Ishikawa (cell line): Measurements from ENCODE around the gene LPP.

Source experiments
- CEBPB ChIP-seq: IDR thresholded peaks from 2 replicates; pipeline ENCODE4 v1.6.1; 2012
- CREB1 ChIP-seq: IDR thresholded peaks from 2 replicates; pipeline ENCODE4 v1.6.1; 2012; ENCODE audit warnings: low read depth
- EGR1 ChIP-seq: IDR thresholded peaks from 2 replicates; pipeline ENCODE4 v1.6.1; 2012
- EP300 ChIP-seq: IDR thresholded peaks from 2 replicates; pipeline ENCODE4 v1.6.1; 2012; ENCODE audit warnings: borderline replicate concordance
- FOXM1 ChIP-seq: IDR thresholded peaks from 2 replicates; pipeline ENCODE4 v1.6.1; 2012; ENCODE audit warnings: low read depth, borderline replicate concordance
- NFIC ChIP-seq: IDR thresholded peaks from 2 replicates; pipeline ENCODE4 v1.6.1; 2012
- RAD21 ChIP-seq: IDR thresholded peaks from 2 replicates; pipeline ENCODE4 v1.6.1; 2012; ENCODE audit warnings: low read depth
- TAF1 ChIP-seq: IDR thresholded peaks from 2 replicates; pipeline ENCODE4 v1.6.1; 2012; ENCODE audit warnings: low read depth, mild to moderate bottlenecking
- TCF12 ChIP-seq: IDR thresholded peaks from 2 replicates; pipeline ENCODE4 v1.6.1; 2012; ENCODE audit warnings: low read depth
- TEAD4 ChIP-seq: IDR thresholded peaks from 2 replicates; pipeline ENCODE4 v1.6.1; 2012
- USF1 ChIP-seq: IDR thresholded peaks from 2 replicates; pipeline ENCODE4 v1.6.1; 2012
- YY1 ChIP-seq: IDR thresholded peaks from 2 replicates; pipeline ENCODE4 v1.6.1; 2012; ENCODE audit warnings: low read depth
- ZBTB7A ChIP-seq: IDR thresholded peaks from 2 replicates; pipeline ENCODE4 v1.6.1; 2012; ENCODE audit warnings: low read depth
- TF ChIP-seq, protein P1 (sequence below): IDR thresholded peaks from 2 replicates; pipeline ENCODE4 v1.6.1; 2012; ENCODE audit warnings: low read depth, mild to moderate bottlenecking
- TF ChIP-seq, protein P2 (sequence below): IDR thresholded peaks from 2 replicates; pipeline ENCODE4 v1.6.1; 2012

The LPP gene

DNA sequence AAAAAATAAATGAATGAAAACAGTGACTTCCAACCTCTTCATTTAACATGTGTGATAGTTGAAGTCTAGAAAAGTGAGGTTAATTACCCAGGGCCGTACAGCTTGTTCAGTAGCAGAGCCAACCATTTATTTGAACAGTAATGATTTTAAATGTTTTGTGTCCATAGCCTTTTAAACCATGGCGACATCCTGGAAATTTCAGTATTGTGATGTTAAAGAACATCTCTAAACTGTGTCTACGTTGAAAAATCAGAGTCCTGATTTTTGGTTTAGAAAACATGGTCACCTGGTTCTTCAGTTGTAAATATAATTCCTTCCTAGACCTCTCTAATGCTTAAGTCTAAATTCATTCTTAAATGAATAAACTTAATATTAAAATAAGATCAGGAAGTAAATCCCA lies 14.2 kb downstream of the LPP start:
- TF ChIP-seq NFIC (no peak), TCF12 (no peak), ZBTB7A (no peak), USF1 (no peak), EGR1 (no peak), RAD21 (no peak), FOXM1 (no peak), EP300 (no peak), TEAD4 (no peak), YY1 (no peak), CEBPB (no peak), TAF1 (no peak), CREB1 (no peak)
- TF ChIP-seq, protein P1, sequence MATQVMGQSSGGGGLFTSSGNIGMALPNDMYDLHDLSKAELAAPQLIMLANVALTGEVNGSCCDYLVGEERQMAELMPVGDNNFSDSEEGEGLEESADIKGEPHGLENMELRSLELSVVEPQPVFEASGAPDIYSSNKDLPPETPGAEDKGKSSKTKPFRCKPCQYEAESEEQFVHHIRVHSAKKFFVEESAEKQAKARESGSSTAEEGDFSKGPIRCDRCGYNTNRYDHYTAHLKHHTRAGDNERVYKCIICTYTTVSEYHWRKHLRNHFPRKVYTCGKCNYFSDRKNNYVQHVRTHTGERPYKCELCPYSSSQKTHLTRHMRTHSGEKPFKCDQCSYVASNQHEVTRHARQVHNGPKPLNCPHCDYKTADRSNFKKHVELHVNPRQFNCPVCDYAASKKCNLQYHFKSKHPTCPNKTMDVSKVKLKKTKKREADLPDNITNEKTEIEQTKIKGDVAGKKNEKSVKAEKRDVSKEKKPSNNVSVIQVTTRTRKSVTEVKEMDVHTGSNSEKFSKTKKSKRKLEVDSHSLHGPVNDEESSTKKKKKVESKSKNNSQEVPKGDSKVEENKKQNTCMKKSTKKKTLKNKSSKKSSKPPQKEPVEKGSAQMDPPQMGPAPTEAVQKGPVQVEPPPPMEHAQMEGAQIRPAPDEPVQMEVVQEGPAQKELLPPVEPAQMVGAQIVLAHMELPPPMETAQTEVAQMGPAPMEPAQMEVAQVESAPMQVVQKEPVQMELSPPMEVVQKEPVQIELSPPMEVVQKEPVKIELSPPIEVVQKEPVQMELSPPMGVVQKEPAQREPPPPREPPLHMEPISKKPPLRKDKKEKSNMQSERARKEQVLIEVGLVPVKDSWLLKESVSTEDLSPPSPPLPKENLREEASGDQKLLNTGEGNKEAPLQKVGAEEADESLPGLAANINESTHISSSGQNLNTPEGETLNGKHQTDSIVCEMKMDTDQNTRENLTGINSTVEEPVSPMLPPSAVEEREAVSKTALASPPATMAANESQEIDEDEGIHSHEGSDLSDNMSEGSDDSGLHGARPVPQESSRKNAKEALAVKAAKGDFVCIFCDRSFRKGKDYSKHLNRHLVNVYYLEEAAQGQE = no peak
- TF ChIP-seq, protein P2, sequence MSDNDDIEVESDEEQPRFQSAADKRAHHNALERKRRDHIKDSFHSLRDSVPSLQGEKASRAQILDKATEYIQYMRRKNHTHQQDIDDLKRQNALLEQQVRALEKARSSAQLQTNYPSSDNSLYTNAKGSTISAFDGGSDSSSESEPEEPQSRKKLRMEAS = no peak

GRCh38 chr3:188168648-188169047 lies 14.7 kb downstream of the LPP start:
- TF ChIP-seq EP300 (no peak), TAF1 (no peak), USF1 (no peak), TEAD4 (no peak), RAD21 (no peak), YY1 (no peak), NFIC (no peak), CREB1 (no peak), FOXM1 (no peak), CEBPB (no peak), TCF12 (no peak), EGR1 (no peak), ZBTB7A (no peak)
- TF ChIP-seq, protein P2 = no peak
- TF ChIP-seq, protein P1 = no peak

DNA sequence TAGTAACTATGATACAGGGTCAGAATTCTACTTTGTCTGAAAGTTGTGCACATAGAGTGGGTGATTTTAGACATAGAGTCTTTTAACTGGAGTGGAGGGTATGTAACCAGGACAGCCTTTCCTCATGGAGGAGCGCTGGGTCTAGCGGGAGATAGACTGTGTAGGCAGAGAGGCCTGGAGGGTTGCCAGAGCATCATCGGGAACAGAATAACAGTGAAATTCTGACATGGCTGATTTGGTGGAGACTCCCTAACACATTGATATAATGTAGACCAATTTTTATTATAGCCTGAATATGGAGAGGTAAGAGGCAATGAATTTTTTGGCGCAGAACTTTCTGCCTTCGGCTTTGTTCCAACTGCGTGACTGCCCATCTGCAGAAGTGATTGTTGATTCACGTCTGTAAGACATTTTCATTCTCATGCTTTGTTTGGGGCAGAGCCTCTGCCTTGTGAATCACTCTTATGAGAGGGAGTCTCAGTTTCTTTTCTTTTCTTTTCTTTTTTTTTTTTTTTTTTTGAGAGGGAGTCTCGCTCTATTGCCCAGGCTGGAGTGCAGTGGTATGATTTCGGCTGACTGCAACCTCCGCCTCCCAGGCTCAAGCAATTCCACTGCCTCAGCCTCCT lies 16.0 kb downstream of the LPP start:
- TF ChIP-seq YY1 (no peak), EGR1 (no peak), TAF1 (no peak), CREB1 (no peak), NFIC (no peak)

DNA sequence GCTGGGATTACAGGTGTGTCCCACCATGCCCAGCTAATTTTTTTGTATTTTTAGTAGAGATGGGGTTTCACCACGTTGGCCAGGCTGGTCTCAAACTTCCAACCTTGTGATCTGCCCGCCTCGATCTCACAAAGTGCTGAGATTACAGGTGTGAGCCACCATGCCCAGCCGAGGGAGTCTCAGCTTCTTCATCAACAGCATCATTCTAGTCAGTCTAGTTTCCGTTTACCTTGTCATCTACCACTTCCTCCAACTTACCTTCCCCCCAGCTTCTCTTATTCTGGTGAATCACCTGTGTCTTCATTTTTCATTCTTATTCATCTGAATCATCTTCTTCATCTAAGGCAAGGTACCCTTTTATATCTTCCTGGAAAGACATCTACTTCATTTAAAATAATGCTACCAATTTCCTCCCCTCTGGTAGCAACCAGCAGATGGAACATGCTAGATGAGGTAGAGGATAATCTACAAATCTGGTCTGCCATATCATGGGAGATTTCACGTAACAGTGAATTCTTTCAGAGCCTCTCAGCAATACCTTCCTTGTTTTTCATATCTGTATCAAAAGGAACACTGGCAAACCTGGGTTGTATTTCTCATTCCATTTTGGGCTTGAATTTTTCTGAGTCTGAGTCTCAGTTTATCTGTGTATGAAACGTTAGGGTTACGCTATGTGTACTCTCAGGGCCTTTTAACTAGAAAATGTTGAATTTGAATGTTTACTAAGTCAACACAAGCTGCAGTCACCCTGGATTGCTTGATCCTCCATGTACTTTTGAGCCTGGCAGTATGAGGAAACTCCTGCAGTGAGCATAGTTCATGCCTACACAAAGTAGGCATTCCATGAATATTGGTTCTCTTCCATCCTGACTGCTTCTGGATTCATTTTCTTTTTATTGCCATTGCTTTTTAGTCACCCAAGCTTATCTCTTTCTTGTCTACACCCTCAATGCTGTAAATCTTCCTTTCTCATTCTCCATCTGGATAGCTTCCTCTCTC lies 16.8 kb downstream of the LPP start:
- TF ChIP-seq EGR1 (no peak), USF1 (no peak), TCF12 (no peak), RAD21 (no peak), EP300 (no peak), CEBPB (no peak), ZBTB7A (no peak), TAF1 (no peak), TEAD4 (no peak), FOXM1 (no peak), NFIC (no peak), CREB1 (no peak), YY1 (no peak)
- TF ChIP-seq, protein P2 = no peak
- TF ChIP-seq, protein P1 = no peak
